K562 (cell line): Measurements from ENCODE around the gene NT5DC1. TPM values are rescaled to one million over a fixed set of nuclear protein-coding genes. Genes with fewer than 3 reads are reported as not detected.

Experiments
- ATAC-seq: fragments of 200-7000 bp; cut with Tn5 transposase; 3 replicates; pipeline ENCODE4 v1.9.1; 2020; ENCODE audit warnings: moderate library complexity
- BruUV-seq: library from RNA; stranded (reverse); fragments of 400-500 nt; replicated peaks from 2 replicates; lab custom pipeline; 2021; lab: Mats Ljungman, UMichigan
- CTCF ChIA-PET: fragments of 300-600 bp; formaldehyde crosslinking; extraction: SDS; loops from one replicate; lab custom pipeline; 2021; ENCODE audit warnings: low intra/inter-chr PET ratio; lab: Yijun Ruan, JAX
- POLR2A ChIA-PET: fragments of 300-600, 350-650 bp; sonication (Branson Sonifier 250); formaldehyde crosslinking; extraction: SDS; loops from one replicate; lab custom pipeline; 2021; ENCODE audit warnings: antibody characterized with exemption, inconsistent platforms; lab: Yijun Ruan, JAX
- DNase-seq, 4 experiments: peaks; one replicate each; pipeline versions ENCODE4 v3.0.0 to v3.0.0-alpha.2; 2011 to 2018; ENCODE audit warnings: low spot score in 3 of 4, mixed read lengths in 3 of 4; ENCODE audit errors: extremely low read depth in 1 of 4
- FAIRE-seq: peaks from 2 replicates; lab custom pipeline; 2011; peaks lifted over from hg19 to GRCh38; lab: Jason Lieb, UNC
- H2AFZ ChIP-seq: 2 replicates; pipeline ENCODE4 v1.6.0; 2011; ENCODE audit warnings: low read depth, low read length, control low read depth, inconsistent platforms
- H3K27ac ChIP-seq: fragments of 200-600 bp; 3 replicates; pipeline ENCODE4 v1.8.0; 2011; ENCODE audit warnings: low read depth, mild to moderate bottlenecking, control low read depth, inconsistent platforms, low read length, moderate library complexity, mixed read lengths; ENCODE audit errors: extremely low read depth
- H3K27me3 ChIP-seq, 2 experiments: fragments of 300-600 bp in 1 of 2; 2 replicates in 1 of 2; 3 replicates in 1 of 2; pipeline versions ENCODE4 v1.6.0 to v1.8.0; 2011; ENCODE audit warnings: inconsistent platforms in 2 of 2, low read length in 2 of 2, mild to moderate bottlenecking in 1 of 2, mixed read lengths in 1 of 2, moderate library complexity in 1 of 2; ENCODE audit not compliant: control insufficient read depth in 2 of 2, insufficient read depth in 2 of 2
- H3K36me3 ChIP-seq: fragments of 300-600 bp; 3 replicates; pipeline ENCODE4 v1.8.0; 2011; ENCODE audit warnings: mild to moderate bottlenecking, low read length, inconsistent platforms; ENCODE audit not compliant: control insufficient read depth, insufficient read depth
- H3K4me1 ChIP-seq, 2 experiments: fragments of 200-600 bp in 1 of 2; replicated peaks in 1 of 2; 2 replicates in 1 of 2; 3 replicates in 1 of 2; pipeline versions ENCODE4 v1.5.1 to v1.8.0; 2011; ENCODE audit warnings: inconsistent platforms in 2 of 2, low read length in 2 of 2, mild to moderate bottlenecking in 1 of 2, mixed read lengths in 1 of 2, moderate library complexity in 1 of 2; ENCODE audit not compliant: control insufficient read depth in 2 of 2, insufficient read depth in 2 of 2
- H3K4me2 ChIP-seq: 2 replicates; pipeline ENCODE4 v1.6.1; 2011; ENCODE audit warnings: low read length, control low read depth, inconsistent platforms, mixed read lengths; ENCODE audit not compliant: insufficient read depth
- H3K4me3 ChIP-seq: fragments of 200-600 bp; sonication (generic), shearing (Covaris generic); 2 replicates; pipeline ENCODE4 v1.5.1; 2016; ENCODE audit warnings: control low read depth, inconsistent platforms
- H3K79me2 ChIP-seq: fragments of 200-600 bp; 3 replicates; pipeline ENCODE4 v1.8.0; 2011; ENCODE audit warnings: low read length, inconsistent platforms; ENCODE audit not compliant: control insufficient read depth, insufficient read depth
- H3K9ac ChIP-seq, 2 experiments: 2 replicates each; pipeline versions ENCODE4 v1.6.0 to v1.6.1; 2011; ENCODE audit warnings: low read depth in 2 of 2, low read length in 2 of 2, control low read depth in 1 of 2, inconsistent platforms in 1 of 2, mild to moderate bottlenecking in 1 of 2, mixed read lengths in 1 of 2; ENCODE audit not compliant: insufficient read depth in 1 of 2
- H3K9me1 ChIP-seq: one replicate; pipeline ENCODE4 v1.6.0; 2011; ENCODE audit warnings: inconsistent platforms, mild to moderate bottlenecking, low read length, moderate library complexity; ENCODE audit not compliant: control insufficient read depth, insufficient read depth
- H3K9me3 ChIP-seq: replicated peaks from 2 replicates; pipeline ENCODE4 v1.5.1; 2011; ENCODE audit warnings: low read depth, low read length, inconsistent platforms; ENCODE audit not compliant: control insufficient read depth, insufficient read depth
- H4K20me1 ChIP-seq: replicated peaks from 2 replicates; pipeline ENCODE4 v1.6.1; 2011; ENCODE audit warnings: low read length, inconsistent platforms, mixed read lengths; ENCODE audit not compliant: control insufficient read depth, insufficient read depth
- BACH1 ChIP-seq: fragments of 200-800 bp; sonication (Bioruptor generic); IDR thresholded peaks from 2 replicates; pipeline ENCODE4 v1.6.1; 2016; ENCODE audit warnings: missing genetic modification characterization, missing compliant biosample characterization
- CTBP1 ChIP-seq: fragments of 450-650 bp; IDR thresholded peaks from 2 replicates; pipeline ENCODE4 v1.6.1; 2016; ENCODE audit warnings: borderline replicate concordance
- HDAC8 ChIP-seq: fragments of 450-650 bp; IDR thresholded peaks from 2 replicates; pipeline ENCODE4 v1.6.1; 2016; ENCODE audit warnings: mild to moderate bottlenecking, missing genetic modification characterization, moderate library complexity, missing compliant biosample characterization
- HIVEP1 ChIP-seq: fragments of 250-450 bp; sonication (Bioruptor Pico); IDR thresholded peaks from 2 replicates; pipeline ENCODE4 v1.4.0; 2020; ENCODE audit warnings: mild to moderate bottlenecking
- HOXB6 ChIP-seq: fragments of 250-450 bp; sonication (Bioruptor Pico); IDR thresholded peaks from 2 replicates; pipeline ENCODE4 v1.5.1; 2022; ENCODE audit warnings: mild to moderate bottlenecking, borderline replicate concordance
- IFI16 ChIP-seq: fragments of 250-450 bp; sonication (Bioruptor Pico); IDR thresholded peaks from 2 replicates; pipeline ENCODE4 v2.1.2; 2022; ENCODE audit warnings: mild to moderate bottlenecking, inconsistent platforms
- MEIS2 ChIP-seq: fragments of 450-650 bp; IDR thresholded peaks from 2 replicates; pipeline ENCODE4 v1.6.1; 2014; ENCODE audit warnings: mild to moderate bottlenecking; ENCODE audit not compliant: partially characterized antibody
- MYBL2 ChIP-seq, 2 experiments: fragments of 450-650 bp in 1 of 2; sonication (generic) in 1 of 2; formaldehyde crosslinking in 1 of 2; IDR thresholded peaks; 2 replicates each; pipeline versions ENCODE4 v1.6.1 to v1.8.1; 2017 to 2022; ENCODE audit warnings: borderline replicate concordance in 1 of 2, inconsistent platforms in 1 of 2, low read depth in 1 of 2, mild to moderate bottlenecking in 1 of 2, missing genetic modification reagents in 1 of 2, moderate library complexity in 1 of 2
- NFATC3 ChIP-seq: fragments of 450-650 bp; IDR thresholded peaks from 2 replicates; pipeline ENCODE4 v1.6.1; 2017; ENCODE audit warnings: mild to moderate bottlenecking
- NR2C2 ChIP-seq, 2 experiments: fragments of 200-800 bp in 1 of 2; sonication (Bioruptor generic) in 1 of 2; sonication (generic) in 1 of 2; formaldehyde crosslinking in 1 of 2; IDR thresholded peaks; 2 replicates each; pipeline versions ENCODE4 v1.6.1 to v1.8.0; 2016 to 2022; ENCODE audit warnings: mild to moderate bottlenecking in 1 of 2, missing compliant biosample characterization in 1 of 2, missing genetic modification characterization in 1 of 2, missing genetic modification reagents in 1 of 2
- NUFIP1 ChIP-seq: fragments of 450-650 bp; IDR thresholded peaks from 2 replicates; pipeline ENCODE4 v1.6.1; 2018; ENCODE audit not compliant: partially characterized antibody
- PHB ChIP-seq: fragments of 250-450 bp; sonication (Bioruptor Pico); IDR thresholded peaks from 2 replicates; pipeline ENCODE4 v1.5.0; 2021
- PHF21A ChIP-seq: fragments of 450-650 bp; IDR thresholded peaks from 2 replicates; pipeline ENCODE4 v1.6.1; 2017; ENCODE audit warnings: low read depth, borderline replicate concordance
- PPARD ChIP-seq: fragments of 250-450 bp; sonication (Bioruptor Pico); IDR thresholded peaks from 2 replicates; pipeline ENCODE4 v1.8.0; 2022; ENCODE audit warnings: inconsistent platforms, mild to moderate bottlenecking, moderate library complexity
- SPI1 ChIP-seq: IDR thresholded peaks from 2 replicates; pipeline ENCODE4 v1.6.1; 2011; ENCODE audit warnings: low read depth, low read length, control low read depth, borderline replicate concordance
- TAF1 ChIP-seq: IDR thresholded peaks from 2 replicates; pipeline ENCODE4 v1.6.1; 2011; ENCODE audit warnings: mild to moderate bottlenecking, low read length, moderate library complexity; ENCODE audit not compliant: insufficient read depth, control insufficient read depth, severe bottlenecking; ENCODE audit errors: extremely low read depth
- TARDBP ChIP-seq: fragments of 450-650 bp; IDR thresholded peaks from 2 replicates; pipeline ENCODE4 v1.6.1; 2016
- TBL1XR1 ChIP-seq, 2 experiments: IDR thresholded peaks; 2 replicates each; pipeline ENCODE4 v1.6.1; 2012; ENCODE audit warnings: improper control_type of control experiment in 2 of 2, low read length in 2 of 2, mild to moderate bottlenecking in 1 of 2
- ZBTB1 ChIP-seq: sonication (generic); formaldehyde crosslinking; IDR thresholded peaks from 2 replicates; pipeline ENCODE4 v1.8.1; 2023; ENCODE audit warnings: missing genetic modification reagents, low read depth, mild to moderate bottlenecking, borderline replicate concordance
- ZBTB49 ChIP-seq: sonication (generic); formaldehyde crosslinking; IDR thresholded peaks from 2 replicates; pipeline ENCODE4 v1.8.0; 2022; ENCODE audit warnings: missing genetic modification reagents, mild to moderate bottlenecking, borderline replicate concordance
- ZNF146 ChIP-seq: IDR thresholded peaks from one replicate; pipeline ENCODE4 v1.6.1; 2018; ENCODE audit warnings: missing compliant biosample characterization; ENCODE audit not compliant: unreplicated experiment
- ZNF644 ChIP-seq: fragments of 200-800 bp; sonication (Bioruptor generic); IDR thresholded peaks from 2 replicates; pipeline ENCODE4 v1.6.1; 2016; ENCODE audit warnings: low read depth, missing genetic modification characterization, missing compliant biosample characterization
- WGBS: fragments of 100-300 bp; shearing (Covaris generic); methylation state at CpG from one replicate; pipeline ENCODE4 v1.1.6; 2016; ENCODE audit warnings: low coverage, mixed read lengths; ENCODE audit not compliant: insufficient coverage; ENCODE audit errors: missing lambda C conversion rate; 5-methylcytosine and 5-hydroxymethylcytosine counted together
- in situ Hi-C: fragments of 300-500 bp; cut with MboI; formaldehyde crosslinking; loops from 4 replicates; pipeline ENCODE4 v1.15.0; 2018; ENCODE audit warnings: inconsistent platforms, mixed read lengths
- intact Hi-C: fragments of 100-400 bp; cut with micrococcal nuclease; formaldehyde crosslinking; loops from 2 replicates; pipeline ENCODE4 v1.14.2; 2022
- polyA plus RNA-seq, 8 experiments: library from polyadenylated mRNA; depleted of rRNA in 4 of 8; stranded (reverse) in 5 of 8; unstranded in 3 of 8; fragments of >200 nt; fragmentation: Nextera tagmentation in 2 of 8; fragmentation: Illumina TruSeq in 1 of 8; extraction: Ambion mirVana in 2 of 8; extraction: Trizol in 1 of 8; gene quantifications; 2 replicates each; pipeline versions ENCODE4 v1.2.1 to v1.2.3, GENCODE V29; 2011 to 2014; ENCODE audit warnings: inconsistent platforms in 1 of 8, missing spikeins in 1 of 8
- total RNA-seq, 7 experiments: library from RNA; depleted of rRNA in 6 of 7; stranded (reverse); fragments of >200 nt in 6 of 7; fragmentation: Illumina TruSeq in 2 of 7; extraction: Trizol in 2 of 7; gene quantifications; 2 replicates each; pipeline versions ENCODE4 v1.2.1 to v1.2.3, GENCODE V29; 2011 to 2021; ENCODE audit warnings: low replicate concordance in 1 of 7

Gene NT5DC1
- total and polyA plus RNA-seq, 9 of the 15 experiments (the other 6 are each of a cell fraction or from before 2014, with no cell fraction given), result 4.9 to 28.5 (median 16.3) TPM

DNA sequence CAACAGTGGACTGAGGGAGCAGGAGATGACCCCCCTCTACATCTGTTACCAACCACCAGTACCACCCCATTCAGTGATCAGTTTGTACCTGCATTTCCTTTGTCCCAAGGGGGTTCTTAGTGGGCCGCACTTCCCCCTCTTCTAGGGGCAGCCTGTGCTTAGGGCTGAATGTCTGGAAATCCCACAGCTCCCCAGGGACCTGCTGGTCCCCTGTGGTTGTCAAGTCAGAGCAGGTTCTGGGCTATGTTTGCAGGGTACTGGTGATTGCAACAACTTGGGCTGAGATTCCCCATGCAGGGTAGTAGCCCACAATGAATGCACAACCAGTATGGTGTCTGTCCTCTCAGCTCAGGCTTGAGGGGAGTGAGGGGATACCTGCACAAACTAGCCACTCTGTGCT, 64.9 kb downstream of the NT5DC1 start (continued):
- no peak for TF ChIP-seq ZBTB49 (CRISPR knock-in tag)
- TF ChIP-seq IFI16, result no peak
- TF ChIP-seq HIVEP1 (CRISPR knock-in tag), result no peak
- TF ChIP-seq MYBL2 (IDR thresholded peaks at IDR 0.05; ENCODE audit: low read depth), result no peak
- TF ChIP-seq MYBL2 (CRISPR knock-in tag; IDR thresholded peaks at IDR 0.05; ENCODE audit: borderline replicate concordance), result no peak

DNA sequence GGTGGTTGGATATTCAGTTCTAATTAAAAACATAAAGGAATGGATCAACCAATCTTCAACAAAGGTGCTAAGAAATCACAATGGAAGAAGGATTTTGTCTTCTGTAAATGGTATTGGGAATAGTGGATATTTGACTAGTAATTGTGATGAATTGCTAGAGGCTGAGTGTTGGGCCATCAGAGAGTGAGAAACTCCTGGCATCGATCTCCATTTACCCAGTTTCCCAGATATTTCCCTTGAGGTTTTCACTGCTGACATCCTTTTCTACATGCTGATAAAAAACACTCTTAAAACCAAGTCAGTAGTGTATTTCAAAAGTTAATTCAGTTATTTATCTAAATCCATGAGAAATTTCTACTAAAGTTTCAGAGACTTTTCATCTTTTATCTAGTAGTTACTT, 65.7 kb downstream of the NT5DC1 start:
- no peaks in the 10 kb centered on the region for H3K9me1 ChIP-seq
- H3K27me3 ChIP-seq, result no peaks in the 10 kb centered on the region
- H3K9me3 ChIP-seq, result no peaks in the 10 kb centered on the region
- WGBS, result 47% methylated on average over 1 of the region's 1 CpG
- FAIRE-seq, result no peak
- CTCF ChIA-PET, result no interaction called here
- POLR2A ChIA-PET, result interaction anchor here (0.6 kb wide), 1 partner anchor 346 kb away, joined by 3 read pairs; no protein-coding TSS in a partner anchor
- no peaks in the 10 kb centered on the region for H3K36me3 ChIP-seq
- no peak overlapping the region for H3K27ac ChIP-seq
- peaks cover 0 to 15% of the 10 kb centered on the region in 2 experiments; a peak in 3 of 5 replicates for H3K4me1 ChIP-seq
- in situ Hi-C loops (no loop called here), intact Hi-C loops (no loop called here)
- no peak overlapping the region for H2AFZ ChIP-seq
- no peak overlapping the region for H3K9ac ChIP-seq
- H3K79me2 ChIP-seq, result no peaks in the 10 kb centered on the region
- ATAC-seq, result no peak
- no peak overlapping the region for H3K4me3 ChIP-seq
- no TSS peak for BruUV-seq
- no peaks in the 10 kb centered on the region for H4K20me1 ChIP-seq
- H3K4me2 ChIP-seq, result no peak overlapping the region
- DNase-seq, result no peak
- no peak for TF ChIP-seq BACH1 (tag)
- TF ChIP-seq HDAC8, result no peak
- no peak for TF ChIP-seq PHF21A
- no peak for TF ChIP-seq TAF1
- no peak for TF ChIP-seq NR2C2 (CRISPR knock-in tag; IDR thresholded peaks at IDR 0.05)
- TF ChIP-seq NR2C2 (tag; IDR thresholded peaks at IDR 0.05), result no peak
- no peak for TF ChIP-seq MEIS2
- TF ChIP-seq TARDBP, result no peak
- no peak for TF ChIP-seq ZBTB1 (CRISPR knock-in tag)
- TF ChIP-seq NFATC3, result no peak
- TF ChIP-seq CTBP1, result no peak
- no peak for TF ChIP-seq NUFIP1
- no peak for TF ChIP-seq ZNF644 (tag)
- TF ChIP-seq SPI1, result no peak
- TF ChIP-seq HOXB6 (CRISPR knock-in tag), result no peak
- no peak for TF ChIP-seq PHB (CRISPR knock-in tag)
- TF ChIP-seq PPARD (CRISPR knock-in tag), result no peak
- TF ChIP-seq ZNF146, result no peak
- no peak for TF ChIP-seq TBL1XR1 (IDR thresholded peaks at IDR 0.05; ENCODE audit: low read length in 2 of 2)
